ENCODE data around the gene TMTC1.

TMTC1 gene

GRCh38 chr12:29543036-29543435 is 240.7 kb downstream of the TMTC1 start:
- Histone ChIP-seq H3K27me3 (ENCODE audit: low read depth) (no peaks in the 10 kb centered on the region), H3K9me3 (no peaks in the 10 kb centered on the region), H3K4me3 (no peak overlapping the region), H3K4me1 (no peaks in the 10 kb centered on the region), H3K36me3 (replicated peaks) (no peaks in the 10 kb centered on the region)
- DNase-seq (ENCODE audit: low spot score in 2 of 2): no peak
- in situ Hi-C loops (cut with MboI; ENCODE audit: low sequenced_read_pairs): loop anchor here (25.0 kb wide), 1 partner anchor 744 kb away; no protein-coding TSS in a partner anchor

- in situ Hi-C loops (cut with MboI; ENCODE audit: low sequenced_read_pairs): loop anchor here (25.0 kb wide), 1 partner anchor 750 kb away; no protein-coding TSS in a partner anchor
- no peak overlapping the region for H3K4me3 ChIP-seq
- H3K4me1 ChIP-seq: no peaks in the 10 kb centered on the region
- no peaks in the 10 kb centered on the region for H3K27me3 ChIP-seq (ENCODE audit: low read depth)
- no peaks in the 10 kb centered on the region for H3K36me3 ChIP-seq (replicated peaks)
- no peak for DNase-seq (ENCODE audit: low spot score in 2 of 2)
- no peaks in the 10 kb centered on the region for H3K9me3 ChIP-seq
Observed at GRCh38 chr12:29537298-29537697, 246.4 kb downstream of the TMTC1 start.

GRCh38 chr12:29534935-29535334 is 248.8 kb downstream of the TMTC1 start:
- in situ Hi-C loops (cut with MboI; ENCODE audit: low sequenced_read_pairs): loop anchor here (25.0 kb wide), 1 partner anchor 752 kb away; no protein-coding TSS in a partner anchor
- H3K4me1 ChIP-seq: no peaks in the 10 kb centered on the region
- no peak overlapping the region for H3K4me3 ChIP-seq
- no peak for DNase-seq (ENCODE audit: low spot score in 2 of 2)
- no peaks in the 10 kb centered on the region for H3K9me3 ChIP-seq
- no peaks in the 10 kb centered on the region for H3K27me3 ChIP-seq (ENCODE audit: low read depth)
- no peaks in the 10 kb centered on the region for H3K36me3 ChIP-seq (replicated peaks)

- in situ Hi-C loops (cut with MboI; ENCODE audit: low sequenced_read_pairs): loop anchor here (25.0 kb wide), 1 partner anchor 753 kb away; no protein-coding TSS in a partner anchor
- H3K4me1 ChIP-seq: no peaks in the 10 kb centered on the region
- H3K36me3 ChIP-seq (replicated peaks): no peaks in the 10 kb centered on the region
- DNase-seq (ENCODE audit: low spot score in 2 of 2): no peak
- no peaks in the 10 kb centered on the region for H3K27me3 ChIP-seq (ENCODE audit: low read depth)
- no peaks in the 10 kb centered on the region for H3K9me3 ChIP-seq
- H3K4me3 ChIP-seq: no peak overlapping the region
Observed at GRCh38 chr12:29533815-29534489, 249.8 kb downstream of the TMTC1 start.

- in situ Hi-C loops (cut with MboI; ENCODE audit: low sequenced_read_pairs): loop anchor here (25.0 kb wide), 1 partner anchor 756 kb away; no protein-coding TSS in a partner anchor
- H3K36me3 ChIP-seq (replicated peaks): no peaks in the 10 kb centered on the region
- H3K4me3 ChIP-seq: no peak overlapping the region
- H3K4me1 ChIP-seq: no peaks in the 10 kb centered on the region
- H3K27me3 ChIP-seq (ENCODE audit: low read depth): no peaks in the 10 kb centered on the region
- H3K9me3 ChIP-seq: no peaks in the 10 kb centered on the region
- no peak for DNase-seq (ENCODE audit: low spot score in 2 of 2)
Observed at GRCh38 chr12:29531471-29531870, 252.3 kb downstream of the TMTC1 start.

GRCh38 chr12:29530436-29530835 is 253.3 kb downstream of the TMTC1 start:
- H3K36me3 ChIP-seq (replicated peaks): no peaks in the 10 kb centered on the region
- no peak overlapping the region for H3K4me3 ChIP-seq
- in situ Hi-C loops (cut with MboI; ENCODE audit: low sequenced_read_pairs): loop anchor here (25.0 kb wide), 1 partner anchor 757 kb away; no protein-coding TSS in a partner anchor
- no peak for DNase-seq (ENCODE audit: low spot score in 2 of 2)
- no peaks in the 10 kb centered on the region for H3K27me3 ChIP-seq (ENCODE audit: low read depth)
- no peaks in the 10 kb centered on the region for H3K9me3 ChIP-seq
- no peaks in the 10 kb centered on the region for H3K4me1 ChIP-seq

GRCh38 chr12:29528161-29528560 is 255.6 kb downstream of the TMTC1 start:
- no peak for DNase-seq (ENCODE audit: low spot score in 2 of 2)
- H3K27me3 ChIP-seq (ENCODE audit: low read depth): no peaks in the 10 kb centered on the region
- H3K9me3 ChIP-seq: no peaks in the 10 kb centered on the region
- H3K36me3 ChIP-seq (replicated peaks): no peaks in the 10 kb centered on the region
- no peaks in the 10 kb centered on the region for H3K4me1 ChIP-seq
- no peak overlapping the region for H3K4me3 ChIP-seq
- in situ Hi-C loops (cut with MboI; ENCODE audit: low sequenced_read_pairs): loop anchor here (25.0 kb wide), 1 partner anchor 759 kb away; no protein-coding TSS in a partner anchor

GRCh38 chr12:29521951-29522350 is 261.8 kb downstream of the TMTC1 start:
- Histone ChIP-seq H3K4me1 (no peaks in the 10 kb centered on the region), H3K9me3 (no peaks in the 10 kb centered on the region), H3K27me3 (ENCODE audit: low read depth) (no peaks in the 10 kb centered on the region), H3K4me3 (no peak overlapping the region), H3K36me3 (replicated peaks) (no peaks in the 10 kb centered on the region)
- no peak for DNase-seq (ENCODE audit: low spot score in 2 of 2)
- in situ Hi-C loops (cut with MboI; ENCODE audit: low sequenced_read_pairs): loop anchor here (25.0 kb wide), 2 partner anchors 210 to 1315 kb away; no protein-coding TSS in a partner anchor

GRCh38 chr12:29519585-29520182 is 264.1 kb downstream of the TMTC1 start:
- H3K36me3 ChIP-seq (replicated peaks): no peaks in the 10 kb centered on the region
- no peaks in the 10 kb centered on the region for H3K9me3 ChIP-seq
- peak; percentile 48 to 59 for DNase-seq (ENCODE audit: low spot score in 2 of 2)
- in situ Hi-C loops (cut with MboI; ENCODE audit: low sequenced_read_pairs): loop anchor here (25.0 kb wide), 2 partner anchors 207 to 1318 kb away; no protein-coding TSS in a partner anchor
- no peaks in the 10 kb centered on the region for H3K27me3 ChIP-seq (ENCODE audit: low read depth)
- H3K4me1 ChIP-seq: no peaks in the 10 kb centered on the region
- no peak overlapping the region for H3K4me3 ChIP-seq

- no peaks in the 10 kb centered on the region for H3K36me3 ChIP-seq (replicated peaks)
- H3K4me1 ChIP-seq: no peaks in the 10 kb centered on the region
- in situ Hi-C loops (cut with MboI; ENCODE audit: low sequenced_read_pairs): loop anchor here (25.0 kb wide), 2 partner anchors 206 to 1319 kb away; no protein-coding TSS in a partner anchor
- no peak overlapping the region for H3K4me3 ChIP-seq
- no peaks in the 10 kb centered on the region for H3K9me3 ChIP-seq
- no peaks in the 10 kb centered on the region for H3K27me3 ChIP-seq (ENCODE audit: low read depth)
- DNase-seq (ENCODE audit: low spot score in 2 of 2): no peak
Observed at GRCh38 chr12:29518407-29518806, 265.3 kb downstream of the TMTC1 start.

- in situ Hi-C loops (cut with MboI; ENCODE audit: low sequenced_read_pairs): loop anchor here (25.0 kb wide), 2 partner anchors 205 to 1320 kb away; no protein-coding TSS in a partner anchor
- Histone ChIP-seq H3K4me3 (no peak overlapping the region), H3K9me3 (no peaks in the 10 kb centered on the region), H3K4me1 (no peaks in the 10 kb centered on the region), H3K27me3 (ENCODE audit: low read depth) (no peaks in the 10 kb centered on the region), H3K36me3 (replicated peaks) (no peaks in the 10 kb centered on the region)
- DNase-seq (ENCODE audit: low spot score in 2 of 2): no peak
Observed at GRCh38 chr12:29517264-29517663, 266.5 kb downstream of the TMTC1 start.

- Histone ChIP-seq H3K27me3 (ENCODE audit: low read depth) (no peaks in the 10 kb centered on the region), H3K4me3 (no peak overlapping the region), H3K9me3 (no peaks in the 10 kb centered on the region), H3K4me1 (no peaks in the 10 kb centered on the region), H3K36me3 (replicated peaks) (no peaks in the 10 kb centered on the region)
- no peak for DNase-seq (ENCODE audit: low spot score in 2 of 2)
- in situ Hi-C loops (cut with MboI; ENCODE audit: low sequenced_read_pairs): loop anchor here (25.0 kb wide), 2 partner anchors 204 to 1321 kb away; no protein-coding TSS in a partner anchor
Observed at GRCh38 chr12:29516431-29516875, 267.3 kb downstream of the TMTC1 start.

- no peak for DNase-seq (ENCODE audit: low spot score in 2 of 2)
- H3K4me3 ChIP-seq: no peak overlapping the region
- in situ Hi-C loops (cut with MboI; ENCODE audit: low sequenced_read_pairs): loop anchor here (25.0 kb wide), 2 partner anchors 198 to 1327 kb away; no protein-coding TSS in a partner anchor
- H3K36me3 ChIP-seq (replicated peaks): no peaks in the 10 kb centered on the region
- no peaks in the 10 kb centered on the region for H3K9me3 ChIP-seq
- no peaks in the 10 kb centered on the region for H3K27me3 ChIP-seq (ENCODE audit: low read depth)
- H3K4me1 ChIP-seq: no peaks in the 10 kb centered on the region
Observed at GRCh38 chr12:29510591-29511185, 273.1 kb downstream of the TMTC1 start.

All from HAP-1 (cell line).